Activated naive CD4-positive, alpha-beta T cell treated with anti-CD3 and anti-CD28 coated beads, Interleukin-2, amount 10 ng/mL, durations not matched to agents 7 days and 5 days (primary cell): ENCODE results near the gene MED12L.

Experiments used
- CTCF ChIA-PET: fragments of 350-600 bp; sonication (Branson Sonifier 250); formaldehyde crosslinking; loops from one replicate; lab custom pipeline; 2021; ENCODE audit warnings: antibody characterized with exemption; lab: Charles Lee
- DNase-seq: peaks from one replicate; pipeline ENCODE4 v3.0.0-alpha.2; 2020
- H3K27ac Mint-ChIP-seq: one replicate; pipeline ENCODE4 v1.8.0; 2021; ENCODE audit warnings: mild to moderate bottlenecking, moderate library complexity, mixed read lengths
- H3K27me3 Mint-ChIP-seq: one replicate; pipeline ENCODE4 v1.8.0; 2021; ENCODE audit warnings: mild to moderate bottlenecking, mixed read lengths
- H3K36me3 Mint-ChIP-seq: one replicate; pipeline ENCODE4 v1.8.0; 2021; ENCODE audit warnings: mixed read lengths
- H3K4me1 Mint-ChIP-seq: one replicate; pipeline ENCODE4 v1.8.0; 2021; ENCODE audit warnings: mixed read lengths
- H3K4me3 Mint-ChIP-seq: one replicate; pipeline ENCODE4 v1.8.0; 2021; ENCODE audit warnings: mild to moderate bottlenecking, moderate library complexity, mixed read lengths
- H3K9me3 Mint-ChIP-seq: one replicate; pipeline ENCODE4 v1.8.0; 2021; ENCODE audit warnings: mixed read lengths

MED12L gene

DNA sequence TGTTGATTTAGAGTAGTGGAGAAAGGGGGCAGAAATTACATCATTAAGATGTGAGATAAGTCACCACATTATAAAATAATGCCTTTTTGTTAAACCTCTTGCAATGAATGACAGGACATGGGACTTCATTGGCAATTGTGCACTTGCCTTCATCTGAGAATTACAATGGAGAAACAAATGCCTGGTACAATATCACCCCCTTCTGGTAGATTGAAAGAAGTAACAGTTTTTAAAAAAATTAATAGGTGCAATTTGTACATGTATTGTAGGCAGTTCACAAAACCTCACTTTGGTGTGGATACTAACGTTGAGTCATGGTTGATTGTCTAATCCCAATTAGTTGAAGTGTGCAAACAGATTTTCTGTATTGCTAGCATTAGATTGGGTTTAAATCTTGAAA is 197.5 kb downstream of the MED12L start:
- no peak overlapping the region for H3K4me3 Mint-ChIP-seq
- no peak for DNase-seq
- H3K27me3 Mint-ChIP-seq: no peaks in the 10 kb centered on the region
- peaks cover 51% of the 10 kb centered on the region for H3K4me1 Mint-ChIP-seq
- CTCF ChIA-PET: interaction anchor here (0.8 to 8.3 kb wide), 13 partner anchors 14 to 556 kb away, joined by 3 to 201 read pairs (median 4); no protein-coding TSS in a partner anchor
- peak overlapping the region; percentile 72 for H3K27ac Mint-ChIP-seq
- no peaks in the 10 kb centered on the region for H3K36me3 Mint-ChIP-seq
- H3K9me3 Mint-ChIP-seq: no peaks in the 10 kb centered on the region

DNA sequence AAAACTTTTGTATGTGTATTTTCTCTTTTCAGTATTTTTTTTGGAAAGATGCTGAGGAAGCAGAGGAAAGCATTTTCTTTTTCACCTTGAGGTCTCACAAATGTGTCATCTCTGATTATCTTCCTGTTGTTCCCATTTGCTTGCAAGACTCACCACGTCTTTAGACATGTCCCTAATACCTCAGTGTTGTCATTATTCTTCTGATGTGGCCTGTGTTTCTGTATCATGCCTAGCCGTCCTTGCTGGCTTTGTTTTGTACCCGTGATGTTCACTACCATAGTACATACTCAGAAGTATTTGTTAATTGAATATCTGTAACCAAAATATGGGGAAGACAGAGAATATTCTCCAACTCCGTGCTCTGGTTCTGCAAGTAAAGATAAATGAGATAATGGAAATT is 197.9 kb downstream of the MED12L start:
- no peaks in the 10 kb centered on the region for H3K9me3 Mint-ChIP-seq
- no peak overlapping the region for H3K4me3 Mint-ChIP-seq
- H3K27ac Mint-ChIP-seq: peak overlapping the region; percentile 72
- H3K36me3 Mint-ChIP-seq: no peaks in the 10 kb centered on the region
- peaks cover 46% of the 10 kb centered on the region for H3K4me1 Mint-ChIP-seq
- H3K27me3 Mint-ChIP-seq: no peaks in the 10 kb centered on the region
- no peak for DNase-seq
- CTCF ChIA-PET: interaction anchor here (1.0 to 2.2 kb wide), 5 partner anchors 15 to 114 kb away, joined by 3 to 29 read pairs (median 6); no protein-coding TSS in a partner anchor

DNA sequence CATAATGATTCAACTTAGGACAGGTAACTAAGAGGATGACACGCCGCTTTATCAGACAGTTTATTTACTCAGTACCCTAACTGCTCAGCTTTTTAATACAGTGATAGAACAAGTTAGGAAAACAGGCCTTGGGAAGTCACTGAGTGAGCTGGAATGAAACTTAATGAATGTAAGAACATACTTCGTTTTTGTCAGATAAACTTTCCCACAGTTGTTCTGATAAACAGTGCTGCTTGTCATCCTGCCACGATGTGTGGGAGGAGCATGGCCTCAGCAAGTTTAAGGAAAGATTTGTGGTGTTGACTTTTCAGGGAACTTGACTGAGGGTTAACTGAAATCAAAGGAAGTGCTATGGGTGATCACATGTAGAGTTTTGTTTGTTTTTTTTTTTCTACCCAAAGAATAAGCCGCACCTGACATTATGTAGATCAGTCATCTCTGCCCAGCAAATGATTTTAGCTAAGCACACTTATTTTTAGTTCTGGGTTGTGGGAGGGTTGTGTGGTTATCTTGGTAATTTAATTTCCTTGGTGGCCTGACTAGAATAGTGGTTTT is 198.5 kb downstream of the MED12L start:
- no peaks in the 10 kb centered on the region for H3K9me3 Mint-ChIP-seq
- H3K36me3 Mint-ChIP-seq: no peaks in the 10 kb centered on the region
- no peak overlapping the region for H3K4me3 Mint-ChIP-seq
- no peaks in the 10 kb centered on the region for H3K27me3 Mint-ChIP-seq
- peak overlapping the region; percentile 78 for H3K27ac Mint-ChIP-seq
- CTCF ChIA-PET: interaction anchor here (0.7 to 2.2 kb wide), 10 partner anchors 15 to 138 kb away, joined by 3 to 29 read pairs (median 4); no protein-coding TSS in a partner anchor
- H3K4me1 Mint-ChIP-seq: peaks cover 40% of the 10 kb centered on the region
- DNase-seq: peak; percentile 31

DNA sequence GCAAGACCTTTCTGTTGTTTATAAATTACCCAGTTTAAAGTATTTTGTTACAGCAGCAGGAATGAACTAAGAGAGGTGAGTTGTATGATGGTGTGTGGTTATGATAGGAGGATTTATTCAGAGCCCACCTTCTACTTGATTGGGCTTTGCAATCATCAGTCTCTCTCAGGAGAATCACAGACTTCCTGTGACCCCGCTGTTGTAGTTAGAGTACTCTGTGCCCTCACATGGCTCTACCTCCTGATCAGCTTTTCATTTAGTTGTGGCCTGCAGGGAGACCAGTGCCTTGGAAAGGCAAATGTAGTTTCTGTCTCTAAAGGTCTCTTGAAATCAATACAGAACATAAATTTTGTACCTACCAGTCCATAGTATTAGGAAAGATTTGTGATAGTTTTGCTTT is 200.5 kb downstream of the MED12L start:
- DNase-seq: no peak
- Mint-ChIP-seq H3K27ac (no peak overlapping the region), H3K27me3 (no peaks in the 10 kb centered on the region), H3K36me3 (no peaks in the 10 kb centered on the region), H3K4me3 (no peak overlapping the region), H3K4me1 (peaks cover 31% of the 10 kb centered on the region), H3K9me3 (no peaks in the 10 kb centered on the region)
- CTCF ChIA-PET: interaction anchor here (0.8 to 2.0 kb wide), 6 partner anchors 19 to 552 kb away, joined by 3 to 9 read pairs (median 4); no protein-coding TSS in a partner anchor

DNA sequence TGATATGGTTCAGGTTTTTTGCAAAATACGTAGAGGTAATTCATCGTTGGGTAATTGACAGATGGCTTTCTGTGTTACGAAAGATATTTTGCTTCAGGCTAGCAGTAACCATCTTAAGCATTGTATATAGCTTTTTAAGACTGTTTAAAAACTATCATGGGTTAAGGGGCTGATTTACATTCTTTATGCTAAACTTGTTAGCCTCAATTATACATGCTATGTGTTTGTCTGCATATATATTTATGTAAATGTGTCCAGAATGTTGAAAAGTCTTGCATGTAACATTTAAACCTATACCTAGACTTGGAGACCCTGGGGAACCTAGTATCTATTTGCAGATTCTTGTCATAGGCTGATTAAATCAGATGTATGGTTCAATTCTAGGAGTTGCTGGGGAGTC is 204.0 kb downstream of the MED12L start:
- Mint-ChIP-seq H3K27me3 (peaks cover 3% of the 10 kb centered on the region), H3K36me3 (no peaks in the 10 kb centered on the region), H3K4me3 (no peak overlapping the region), H3K9me3 (no peaks in the 10 kb centered on the region), H3K4me1 (peaks cover 8% of the 10 kb centered on the region), H3K27ac (no peak overlapping the region)
- CTCF ChIA-PET: interaction anchor here (1.0 to 1.3 kb wide), 3 partner anchors 9 to 121 kb away, joined by 3 to 5 read pairs (median 4); no protein-coding TSS in a partner anchor
- DNase-seq: no peak

DNA sequence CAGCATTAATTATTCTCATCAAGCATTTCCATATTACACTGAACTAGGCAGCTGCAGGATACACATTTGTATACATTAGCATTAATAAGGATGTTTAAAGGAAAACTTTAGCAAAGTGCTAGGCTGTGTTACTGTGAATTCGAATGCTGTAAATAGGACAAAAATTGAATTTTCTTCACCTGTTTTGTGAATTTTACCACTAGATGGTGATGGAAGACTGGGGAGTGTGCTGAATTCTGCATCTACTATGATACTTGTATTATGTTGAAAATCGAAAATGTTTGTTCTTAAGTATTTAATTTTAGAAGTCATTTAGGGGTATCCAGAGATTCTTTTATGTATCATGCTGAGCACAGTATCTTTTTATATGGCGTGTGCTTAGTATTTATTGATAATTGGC is 205.2 kb downstream of the MED12L start:
- no peak for DNase-seq
- Mint-ChIP-seq H3K4me1 (peaks cover 2% of the 10 kb centered on the region), H3K27ac (no peak overlapping the region), H3K9me3 (no peaks in the 10 kb centered on the region), H3K4me3 (no peak overlapping the region), H3K27me3 (peaks cover 10% of the 10 kb centered on the region), H3K36me3 (no peaks in the 10 kb centered on the region)
- CTCF ChIA-PET: interaction anchor here (1.5 kb wide), 1 partner anchor 128 kb away, joined by 4 read pairs; no protein-coding TSS in a partner anchor

DNA sequence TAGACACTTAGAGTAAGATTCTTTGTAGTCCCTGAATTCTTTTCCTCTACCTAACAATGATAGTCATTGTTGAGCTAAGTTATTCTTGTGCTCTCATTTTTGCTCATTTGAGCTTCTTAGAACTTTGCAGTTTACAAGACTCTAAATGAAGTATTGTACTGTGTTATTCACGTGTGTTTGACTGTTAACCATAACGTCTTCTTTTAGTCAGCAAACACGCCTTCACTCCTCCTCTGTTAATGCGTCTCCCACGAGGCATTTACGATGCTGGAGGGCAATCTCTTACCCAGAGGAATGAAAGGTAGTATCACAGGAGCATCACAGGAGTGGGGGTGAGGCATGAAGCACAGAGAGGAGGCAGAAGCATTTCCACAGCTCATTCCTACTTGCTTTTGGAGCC is 207.7 kb downstream of the MED12L start:
- H3K27me3 Mint-ChIP-seq: peaks cover 16% of the 10 kb centered on the region
- no peaks in the 10 kb centered on the region for H3K4me1 Mint-ChIP-seq
- H3K36me3 Mint-ChIP-seq: no peaks in the 10 kb centered on the region
- no peak for DNase-seq
- H3K4me3 Mint-ChIP-seq: no peak overlapping the region
- CTCF ChIA-PET: interaction anchor here (0.7 kb wide), 1 partner anchor 125 kb away, joined by 3 read pairs; no protein-coding TSS in a partner anchor
- H3K27ac Mint-ChIP-seq: no peak overlapping the region
- no peaks in the 10 kb centered on the region for H3K9me3 Mint-ChIP-seq

DNA sequence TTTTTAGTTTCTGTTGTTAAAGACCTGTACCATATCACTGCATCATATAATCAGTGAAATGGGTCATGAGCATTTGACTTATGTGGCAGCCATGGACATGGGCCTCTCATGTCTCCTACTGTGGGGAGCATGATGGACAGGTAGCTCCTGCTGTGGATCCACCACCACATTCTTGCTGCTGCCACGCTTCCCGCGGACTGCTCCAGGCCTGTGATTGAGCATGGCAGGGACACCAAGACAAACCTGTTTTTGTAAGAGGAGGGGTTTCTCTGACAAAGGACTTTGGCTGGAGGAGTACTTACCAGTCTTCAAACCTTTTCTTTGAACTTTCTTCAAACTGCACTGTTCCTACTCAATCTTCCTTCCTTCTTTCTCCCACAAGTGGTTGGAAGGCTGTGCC is 210.8 kb downstream of the MED12L start:
- H3K4me1 Mint-ChIP-seq: no peaks in the 10 kb centered on the region
- H3K27me3 Mint-ChIP-seq: peaks cover 24% of the 10 kb centered on the region
- no peak overlapping the region for H3K27ac Mint-ChIP-seq

DNA sequence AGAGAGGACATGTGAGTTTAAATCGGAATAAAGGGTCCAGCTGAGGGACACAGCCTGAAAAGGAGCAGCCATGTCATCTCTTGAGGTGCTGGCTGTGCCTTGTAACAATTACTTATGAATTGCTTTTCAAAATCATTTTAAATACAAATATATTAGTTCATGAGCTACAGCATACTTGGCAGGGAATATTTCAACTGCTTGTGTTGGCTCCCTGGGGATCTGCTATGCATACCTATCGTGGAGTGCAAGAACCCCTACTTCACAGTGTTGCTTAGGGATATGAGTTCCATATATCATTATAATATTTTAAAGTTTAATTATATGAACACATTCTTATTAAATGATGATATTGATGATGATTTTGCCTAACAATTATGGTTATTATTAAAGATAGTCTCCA is 212.0 kb downstream of the MED12L start:
- Mint-ChIP-seq H3K9me3 (no peaks in the 10 kb centered on the region), H3K27ac (no peak overlapping the region), H3K27me3 (peaks cover 23% of the 10 kb centered on the region), H3K4me1 (no peaks in the 10 kb centered on the region), H3K4me3 (no peak overlapping the region), H3K36me3 (no peaks in the 10 kb centered on the region)
- CTCF ChIA-PET: no interaction called here
- no peak for DNase-seq

More for the DNA sequence above, 210.8 kb downstream of the MED12L start:
- no peaks in the 10 kb centered on the region for H3K9me3 Mint-ChIP-seq
- H3K36me3 Mint-ChIP-seq: no peaks in the 10 kb centered on the region
- no peak overlapping the region for H3K4me3 Mint-ChIP-seq
- CTCF ChIA-PET: no interaction called here
- DNase-seq: no peak

DNA sequence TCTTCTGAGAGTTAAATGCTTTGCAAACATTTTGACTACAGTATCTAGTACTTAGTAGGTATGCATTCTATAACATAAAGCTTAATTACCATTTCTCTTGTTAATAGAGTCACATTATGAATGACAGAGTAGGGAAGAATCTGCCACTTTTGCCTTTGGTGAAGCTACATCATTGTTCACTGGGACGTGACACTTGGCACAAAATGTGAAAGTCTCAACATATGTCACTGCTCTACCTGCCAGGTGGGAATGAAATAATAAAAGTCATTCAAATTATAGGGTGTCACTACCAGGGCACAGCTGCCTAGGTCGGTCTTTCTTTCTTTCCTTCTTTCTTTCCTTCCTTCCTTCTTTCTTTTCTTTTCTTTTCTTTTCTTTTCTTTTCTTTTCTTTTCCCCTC is 213.5 kb downstream of the MED12L start:
- Mint-ChIP-seq H3K27ac (no peak overlapping the region), H3K4me1 (no peaks in the 10 kb centered on the region), H3K36me3 (no peaks in the 10 kb centered on the region), H3K27me3 (peaks cover 21% of the 10 kb centered on the region), H3K4me3 (no peak overlapping the region), H3K9me3 (no peaks in the 10 kb centered on the region)
- no peak for DNase-seq
- CTCF ChIA-PET: interaction anchor here (0.8 to 1.1 kb wide), 2 partner anchors 15 to 17 kb away, joined by 3 read pairs; no protein-coding TSS in a partner anchor

DNA sequence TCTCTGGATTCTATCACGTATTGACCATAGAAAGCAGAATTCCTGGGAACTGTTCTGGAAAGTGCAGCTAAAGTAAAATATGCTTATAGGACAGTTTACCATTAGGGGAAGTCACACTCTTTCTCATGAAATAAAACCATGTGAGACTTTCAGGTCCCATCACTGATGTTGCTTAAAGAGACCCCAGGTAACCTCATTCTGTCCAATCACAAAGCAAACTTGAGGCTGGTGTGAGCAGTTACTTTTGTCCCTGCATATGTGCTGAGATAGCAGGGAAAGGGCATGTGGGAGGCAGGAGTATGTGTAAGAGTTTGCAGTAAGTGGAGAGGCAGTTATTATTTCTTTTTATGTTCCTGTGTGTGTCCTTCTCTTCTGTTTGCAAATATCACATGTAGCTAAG is 215.1 kb downstream of the MED12L start:
- Mint-ChIP-seq H3K4me3 (no peak overlapping the region), H3K36me3 (no peaks in the 10 kb centered on the region)
- CTCF ChIA-PET: interaction anchor here (1.7 kb wide), 1 partner anchor 26 kb away, joined by 4 read pairs; no protein-coding TSS in a partner anchor

DNA sequence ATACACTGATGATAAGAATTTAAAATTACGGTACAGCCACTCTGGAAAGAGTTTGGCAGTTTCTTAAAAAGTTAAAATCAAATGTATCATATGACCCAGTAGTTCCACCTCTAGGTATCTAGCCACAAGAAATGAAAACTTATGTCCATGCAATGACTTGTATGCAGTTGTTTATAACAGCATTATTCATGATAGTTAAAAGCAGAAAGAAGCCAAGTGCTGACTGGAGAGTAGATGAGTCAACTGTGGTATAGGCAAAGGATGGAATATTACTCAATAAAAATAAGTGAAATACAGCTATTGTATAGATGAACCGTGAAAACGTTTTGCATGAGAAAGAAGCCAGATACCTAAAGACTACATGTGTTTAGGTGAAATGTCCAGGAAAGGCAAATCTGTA is 216.3 kb downstream of the MED12L start:
- no peaks in the 10 kb centered on the region for H3K9me3 Mint-ChIP-seq
- no peak overlapping the region for H3K4me3 Mint-ChIP-seq
- H3K4me1 Mint-ChIP-seq: peaks cover 14% of the 10 kb centered on the region
- no peaks in the 10 kb centered on the region for H3K36me3 Mint-ChIP-seq
- CTCF ChIA-PET: no interaction called here
- no peak overlapping the region for H3K27ac Mint-ChIP-seq
- H3K27me3 Mint-ChIP-seq: peaks cover 9% of the 10 kb centered on the region
- no peak for DNase-seq

More for the DNA sequence above, 215.1 kb downstream of the MED12L start:
- DNase-seq: no peak
- Mint-ChIP-seq H3K4me1 (peaks cover 8% of the 10 kb centered on the region), H3K9me3 (no peaks in the 10 kb centered on the region), H3K27ac (no peak overlapping the region), H3K27me3 (peaks cover 14% of the 10 kb centered on the region)

DNA sequence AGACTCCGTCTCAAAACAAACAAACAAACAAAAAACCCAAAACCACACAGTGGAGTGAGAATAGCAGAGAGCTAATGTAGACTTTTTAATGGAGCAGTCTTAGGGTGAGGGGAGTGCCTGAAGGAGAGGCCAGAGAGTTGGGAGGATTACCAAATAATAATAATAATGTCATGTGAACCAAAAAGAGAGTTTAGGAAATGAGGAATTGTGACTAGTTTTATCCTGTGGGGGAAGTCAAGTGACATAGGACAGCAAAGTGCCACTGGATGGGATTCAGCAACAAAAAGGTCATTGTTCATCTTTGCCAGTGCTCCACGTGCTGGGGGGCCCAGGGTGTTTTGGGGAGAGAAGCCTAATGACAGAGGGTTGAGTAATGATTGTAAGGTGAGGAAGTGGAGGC is 218.3 kb downstream of the MED12L start:
- peaks cover 14% of the 10 kb centered on the region for H3K4me1 Mint-ChIP-seq
- CTCF ChIA-PET: interaction anchor here (2.2 to 2.9 kb wide), 2 partner anchors 25 to 147 kb away, joined by 8 to 10 read pairs; no protein-coding TSS in a partner anchor
- no peak for DNase-seq
- no peak overlapping the region for H3K27ac Mint-ChIP-seq
- peaks cover 9% of the 10 kb centered on the region for H3K27me3 Mint-ChIP-seq
- no peaks in the 10 kb centered on the region for H3K36me3 Mint-ChIP-seq
- H3K9me3 Mint-ChIP-seq: no peaks in the 10 kb centered on the region
- no peak overlapping the region for H3K4me3 Mint-ChIP-seq

DNA sequence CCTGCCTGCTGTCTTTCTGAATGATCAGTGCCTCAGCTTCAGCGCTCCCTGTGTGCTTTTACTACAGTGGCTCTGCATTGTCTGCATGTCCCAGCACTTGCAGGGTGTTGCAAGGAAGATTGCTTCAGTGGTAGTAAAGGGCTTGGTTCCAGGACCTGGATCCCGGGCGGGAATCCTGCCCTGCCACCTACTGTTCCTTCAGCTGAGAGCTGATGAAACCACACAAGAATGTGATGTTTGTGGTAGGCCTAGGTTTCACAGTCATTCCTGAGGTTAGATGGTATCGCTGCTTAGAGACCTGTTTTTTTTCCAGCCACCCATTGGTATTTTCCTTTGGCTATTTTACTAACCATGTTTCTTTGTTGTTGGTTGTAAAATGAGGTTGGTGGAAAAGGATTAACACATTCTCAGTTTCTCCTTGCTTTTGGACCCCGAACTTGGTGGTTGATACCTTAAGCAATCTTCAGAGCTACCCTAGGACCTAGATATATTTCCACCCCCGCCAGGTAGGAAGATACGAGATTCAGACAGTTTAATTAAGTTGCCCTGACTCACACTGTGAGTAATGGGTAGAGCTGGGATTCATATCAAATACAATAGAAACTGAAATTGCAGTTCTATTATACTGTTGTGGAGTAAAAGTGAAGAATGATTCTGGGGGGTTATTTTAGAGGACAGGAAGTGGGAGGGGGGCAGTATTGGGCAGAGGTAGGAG is 219.8 kb downstream of the MED12L start:
- H3K9me3 Mint-ChIP-seq: no peaks in the 10 kb centered on the region
- CTCF ChIA-PET: interaction anchor here (0.6 to 2.9 kb wide), 10 partner anchors 17 to 162 kb away, joined by 3 to 10 read pairs (median 3); no protein-coding TSS in a partner anchor

More for the DNA sequence above, 219.8 kb downstream of the MED12L start:
- H3K4me1 Mint-ChIP-seq: peaks cover 14% of the 10 kb centered on the region
- H3K4me3 Mint-ChIP-seq: no peak overlapping the region
- no peak for DNase-seq
- no peak overlapping the region for H3K27ac Mint-ChIP-seq
- H3K36me3 Mint-ChIP-seq: no peaks in the 10 kb centered on the region
- peaks cover 5% of the 10 kb centered on the region for H3K27me3 Mint-ChIP-seq
